ENCODE results near the gene KDELR1. TPM values are rescaled to one million over a fixed set of nuclear protein-coding genes. Genes with fewer than 3 reads are reported as not detected.

The KDELR1 gene
- total RNA-seq, 1 donor from 2014 or later = 138 TPM

DNA sequence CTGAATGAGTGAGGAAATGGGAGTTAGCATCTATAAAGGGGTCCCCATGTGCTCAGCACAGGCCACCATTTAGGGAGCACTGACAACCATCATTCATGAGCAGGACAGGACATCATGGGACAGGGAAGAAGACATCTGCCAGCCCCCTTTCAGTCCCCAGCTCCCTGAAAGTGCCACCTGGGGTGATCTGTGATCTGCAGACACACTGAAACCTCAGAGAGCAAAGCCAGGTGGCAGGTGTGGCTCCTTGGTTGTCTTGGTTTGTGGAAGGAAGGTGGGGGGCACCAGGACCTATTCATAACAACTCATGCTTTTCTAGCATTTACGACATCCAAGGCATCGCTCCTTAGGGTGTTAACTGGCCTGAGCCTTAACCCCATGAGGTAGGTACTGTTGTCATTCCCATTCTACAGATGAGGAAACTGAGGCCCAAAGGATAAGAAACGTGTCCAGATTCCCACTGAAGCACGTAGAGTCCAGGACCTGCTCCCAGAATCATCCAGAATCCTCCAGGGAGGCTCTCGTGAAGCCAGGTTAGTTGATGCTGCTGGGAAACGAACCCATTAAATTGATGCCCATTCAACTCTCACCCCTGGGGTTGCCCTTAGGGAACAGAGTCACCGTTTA lies 5.8 kb downstream of the KDELR1 start:
- DNase-seq (no peak), ATAC-seq (no peak)
- H3K27me3 ChIP-seq = no peaks in the 10 kb centered on the region
- TF ChIP-seq, protein P1, sequence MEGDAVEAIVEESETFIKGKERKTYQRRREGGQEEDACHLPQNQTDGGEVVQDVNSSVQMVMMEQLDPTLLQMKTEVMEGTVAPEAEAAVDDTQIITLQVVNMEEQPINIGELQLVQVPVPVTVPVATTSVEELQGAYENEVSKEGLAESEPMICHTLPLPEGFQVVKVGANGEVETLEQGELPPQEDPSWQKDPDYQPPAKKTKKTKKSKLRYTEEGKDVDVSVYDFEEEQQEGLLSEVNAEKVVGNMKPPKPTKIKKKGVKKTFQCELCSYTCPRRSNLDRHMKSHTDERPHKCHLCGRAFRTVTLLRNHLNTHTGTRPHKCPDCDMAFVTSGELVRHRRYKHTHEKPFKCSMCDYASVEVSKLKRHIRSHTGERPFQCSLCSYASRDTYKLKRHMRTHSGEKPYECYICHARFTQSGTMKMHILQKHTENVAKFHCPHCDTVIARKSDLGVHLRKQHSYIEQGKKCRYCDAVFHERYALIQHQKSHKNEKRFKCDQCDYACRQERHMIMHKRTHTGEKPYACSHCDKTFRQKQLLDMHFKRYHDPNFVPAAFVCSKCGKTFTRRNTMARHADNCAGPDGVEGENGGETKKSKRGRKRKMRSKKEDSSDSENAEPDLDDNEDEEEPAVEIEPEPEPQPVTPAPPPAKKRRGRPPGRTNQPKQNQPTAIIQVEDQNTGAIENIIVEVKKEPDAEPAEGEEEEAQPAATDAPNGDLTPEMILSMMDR (IDR thresholded peaks at IDR 0.05) = no peak
- no peak overlapping the region for H3K4me3 ChIP-seq
- H3K27ac ChIP-seq = no peak overlapping the region
- H3K4me1 ChIP-seq = no peaks in the 10 kb centered on the region
- H3K9me3 ChIP-seq = no peaks in the 10 kb centered on the region
- H3K36me3 ChIP-seq = peaks cover 77% of the 10 kb centered on the region
- intact Hi-C loops (cut with DNase I) = no loop called here

DNA sequence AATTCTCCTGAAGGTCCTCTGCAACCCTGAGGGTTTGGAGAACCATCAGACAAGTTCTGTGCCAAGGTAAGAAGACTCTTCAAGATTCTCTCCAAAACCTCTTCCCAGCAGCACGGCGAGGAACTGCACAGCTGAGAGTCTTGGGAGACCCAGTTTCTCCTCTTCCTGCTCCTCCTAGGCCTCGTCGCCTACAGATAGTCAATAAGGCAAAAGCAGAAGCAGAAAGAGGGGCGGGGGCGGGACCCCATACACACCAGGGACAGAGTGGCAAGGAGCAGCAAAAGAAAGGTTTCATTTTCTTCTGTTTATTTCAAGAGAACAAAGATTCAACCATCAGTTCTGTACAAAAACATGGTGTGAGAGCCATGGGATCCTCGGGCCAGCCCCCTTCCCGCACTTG lies 9.1 kb downstream of the KDELR1 start:
- H3K4me3 ChIP-seq = no peak overlapping the region
- TF ChIP-seq, protein P1 (IDR thresholded peaks at IDR 0.05) = no peak
- no peak for ATAC-seq
- no peak for DNase-seq
- H3K9me3 ChIP-seq = no peaks in the 10 kb centered on the region
- H3K27me3 ChIP-seq = no peaks in the 10 kb centered on the region
- no peak overlapping the region for H3K27ac ChIP-seq
- peaks cover 57% of the 10 kb centered on the region for H3K36me3 ChIP-seq
- H3K4me1 ChIP-seq = no peaks in the 10 kb centered on the region
- intact Hi-C loops (cut with DNase I) = no loop called here

DNA sequence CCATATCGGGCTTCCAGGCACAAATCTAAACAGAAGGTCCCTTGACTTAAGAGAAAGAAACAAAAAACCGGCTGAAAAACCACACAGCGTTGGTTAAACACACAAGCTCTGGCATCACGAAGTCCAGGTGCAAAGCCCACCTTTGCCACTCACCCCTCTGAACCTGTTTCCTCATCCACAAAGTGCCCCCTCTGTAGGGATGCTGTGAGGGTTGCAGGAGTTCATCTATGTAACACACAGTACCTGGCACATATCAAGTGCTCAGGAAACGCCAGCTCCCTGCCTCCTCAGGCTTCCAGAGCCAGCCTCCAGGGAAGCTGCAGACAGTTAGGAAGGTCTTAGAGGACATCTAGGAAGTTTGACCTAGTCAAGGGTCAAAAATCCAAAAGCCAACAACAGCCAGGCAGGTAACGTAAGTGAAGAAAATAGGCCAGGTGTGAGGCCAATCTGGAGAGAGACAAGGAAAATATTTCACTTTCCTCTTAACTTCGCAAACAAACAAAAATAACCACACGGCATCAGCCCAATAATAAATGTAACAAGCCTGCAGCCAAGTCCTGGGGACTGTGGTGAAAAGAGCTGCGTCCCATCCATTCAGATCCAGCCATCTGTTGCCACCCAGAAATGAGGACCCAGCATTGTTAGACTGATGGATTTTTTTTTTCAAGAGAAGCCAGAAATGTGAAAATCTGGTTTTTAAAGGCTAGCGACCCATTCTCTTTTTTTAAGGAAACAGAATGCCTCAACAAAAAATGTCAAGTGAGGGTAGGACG lies 10.0 kb downstream of the KDELR1 start:
- no peak for ATAC-seq
- no peaks in the 10 kb centered on the region for H3K9me3 ChIP-seq
- H3K36me3 ChIP-seq = peaks cover 48% of the 10 kb centered on the region
- intact Hi-C loops (cut with DNase I) = no loop called here
- no peak for DNase-seq
- H3K27me3 ChIP-seq = no peaks in the 10 kb centered on the region
- H3K4me1 ChIP-seq = no peaks in the 10 kb centered on the region
- TF ChIP-seq, protein P1 (IDR thresholded peaks at IDR 0.05) = no peak
- H3K27ac ChIP-seq = no peak overlapping the region
- no peak overlapping the region for H3K4me3 ChIP-seq

DNA sequence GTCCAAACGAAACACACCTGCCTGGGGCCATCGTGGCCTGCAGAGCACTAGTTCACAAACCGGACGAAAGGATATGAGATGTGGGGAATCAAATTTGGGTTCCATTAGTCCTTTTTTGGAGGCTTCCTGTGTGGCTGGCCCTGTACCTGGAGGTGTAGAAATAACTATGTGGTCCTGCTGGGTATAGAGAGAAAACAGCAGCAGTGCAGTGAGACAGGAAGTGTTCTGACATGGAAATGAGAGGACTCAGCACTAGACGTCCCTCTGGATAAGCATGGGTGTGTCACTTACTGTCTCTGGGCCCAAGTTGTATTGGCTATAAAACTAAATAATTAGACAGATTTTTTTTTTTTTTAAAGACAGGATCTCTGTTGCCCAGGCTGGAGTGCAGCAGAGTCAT lies 12.3 kb downstream of the KDELR1 start:
- DNase-seq (no peak), ATAC-seq (no peak)
- intact Hi-C loops (cut with DNase I) = no loop called here
- no peaks in the 10 kb centered on the region for H3K9me3 ChIP-seq
- no peaks in the 10 kb centered on the region for H3K4me1 ChIP-seq
- TF ChIP-seq, protein P1 (IDR thresholded peaks at IDR 0.05) = no peak
- no peaks in the 10 kb centered on the region for H3K27me3 ChIP-seq
- no peak overlapping the region for H3K27ac ChIP-seq
- H3K36me3 ChIP-seq = peaks cover 25% of the 10 kb centered on the region
- no peak overlapping the region for H3K4me3 ChIP-seq

DNA sequence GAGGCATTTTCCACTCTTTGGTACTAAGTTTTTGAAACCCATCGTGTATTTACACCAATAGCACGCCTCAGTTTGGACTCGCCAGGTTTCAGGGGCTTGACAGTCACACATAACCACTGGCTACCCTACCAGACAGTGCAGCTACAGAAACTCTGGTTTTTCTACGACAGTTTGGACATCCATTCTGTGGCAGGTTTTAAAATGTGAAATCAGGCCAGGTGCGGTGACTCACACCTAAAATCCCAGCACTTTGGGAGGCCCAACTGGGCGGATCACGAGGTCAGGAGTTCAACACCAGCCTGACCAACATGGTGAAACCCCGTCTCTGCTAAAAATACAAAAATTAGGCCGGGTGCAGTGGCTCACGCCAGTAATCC lies 13.2 kb downstream of the KDELR1 start:
- Histone ChIP-seq H3K36me3 (peaks cover 16% of the 10 kb centered on the region), H3K27ac (no peak overlapping the region), H3K9me3 (no peaks in the 10 kb centered on the region), H3K27me3 (no peaks in the 10 kb centered on the region), H3K4me1 (no peaks in the 10 kb centered on the region), H3K4me3 (no peak overlapping the region)
- ATAC-seq (no peak), DNase-seq (no peak)
- intact Hi-C loops (cut with DNase I) = no loop called here
- TF ChIP-seq, protein P1 (IDR thresholded peaks at IDR 0.05) = no peak

Data from upper lobe of right lung (tissue), 1 donor.